ENCODE results near the gene ATM.

ATM gene

GRCh38 chr11:108398439-108398838 is 175.6 kb downstream of the ATM start:
- Histone ChIP-seq H3K27me3 (ENCODE audit: insufficient read depth, poor library complexity, severe bottlenecking) (no peaks in the 10 kb centered on the region), H3K27ac (replicated peaks) (no peak overlapping the region), H3K4me3 (replicated peaks; ENCODE audit: insufficient read depth, low read length) (no peak overlapping the region)
- no peak for DNase-seq (ENCODE audit: low read depth in 1 of 2, low spot score in 1 of 2)
- TF ChIP-seq POLR2AphosphoS5 (IDR thresholded peaks at IDR 0.05; ENCODE audit: low read depth) (no peak), SPI1 (IDR thresholded peaks at IDR 0.05; ENCODE audit: borderline replicate concordance, low read depth) (no peak), GABPA (IDR thresholded peaks at IDR 0.05; ENCODE audit: low read depth) (no peak), REST (IDR thresholded peaks at IDR 0.05; ENCODE audit: insufficient replicate concordance, low read depth) (no peak)

- no peak for TF ChIP-seq GABPA (IDR thresholded peaks at IDR 0.05; ENCODE audit: low read depth)
- TF ChIP-seq CTCF (IDR thresholded peaks at IDR 0.05; ENCODE audit: insufficient read depth, low read length), result no peak
- no peak for TF ChIP-seq SPI1 (IDR thresholded peaks at IDR 0.05; ENCODE audit: borderline replicate concordance, low read depth)
- TF ChIP-seq REST (IDR thresholded peaks at IDR 0.05; ENCODE audit: insufficient replicate concordance, low read depth), result no peak
- TF ChIP-seq POLR2AphosphoS5 (IDR thresholded peaks at IDR 0.05; ENCODE audit: low read depth), result no peak
- no peak overlapping the region for H3K4me3 ChIP-seq (replicated peaks; ENCODE audit: insufficient read depth, low read length)
- no peak overlapping the region for H3K27ac ChIP-seq (replicated peaks)
- DNase-seq (ENCODE audit: low read depth in 1 of 2, low spot score in 1 of 2), result no peak
- no peaks in the 10 kb centered on the region for H3K27me3 ChIP-seq (ENCODE audit: insufficient read depth, poor library complexity, severe bottlenecking)
Measured at GRCh38 chr11:108402241-108402640, 179.4 kb downstream of the ATM start.

GRCh38 chr11:108403052-108403451 is 180.2 kb downstream of the ATM start:
- H3K27me3 ChIP-seq (ENCODE audit: insufficient read depth, poor library complexity, severe bottlenecking), result no peaks in the 10 kb centered on the region
- H3K4me3 ChIP-seq (replicated peaks; ENCODE audit: insufficient read depth, low read length), result no peak overlapping the region
- H3K27ac ChIP-seq (replicated peaks), result no peak overlapping the region
- DNase-seq (ENCODE audit: low read depth in 1 of 2, low spot score in 1 of 2), result no peak
- TF ChIP-seq REST (IDR thresholded peaks at IDR 0.05; ENCODE audit: insufficient replicate concordance, low read depth), result no peak
- no peak for TF ChIP-seq POLR2AphosphoS5 (IDR thresholded peaks at IDR 0.05; ENCODE audit: low read depth)
- no peak for TF ChIP-seq SPI1 (IDR thresholded peaks at IDR 0.05; ENCODE audit: borderline replicate concordance, low read depth)
- TF ChIP-seq CTCF (IDR thresholded peaks at IDR 0.05; ENCODE audit: insufficient read depth, low read length), result no peak
- no peak for TF ChIP-seq GABPA (IDR thresholded peaks at IDR 0.05; ENCODE audit: low read depth)
